Skin of body (tissue), 2 donors: ENCODE results near the gene CEP112. TPM values are rescaled to one million over a fixed set of nuclear protein-coding genes. Genes with fewer than 3 reads are reported as not detected.
A peak's percentile ranks its signal among the peaks of the same experiment; 100 is the strongest.
"Not testable (repeated sequence)": the region's sequence is repeated elsewhere in the genome, so short reads cannot be mapped to it uniquely, and the experiment has no call there.

Source experiments
- DNase-seq: peaks from one replicate; lab custom pipeline; 2025; lab: John Stamatoyannopoulos, UW
- total RNA-seq: library from RNA; depleted of rRNA; stranded (reverse); fragments of >200 nt; gene quantifications from one replicate; pipeline ENCODE4 v1.2.3, GENCODE V29; 2014

CEP112 gene
- total RNA-seq, 1 donor from 2014 or later, result 17.7 TPM

GRCh38 chr17:65837232-65837631 is 354.7 kb downstream of the CEP112 start:
- not testable (repeated sequence) for DNase-seq

- no peak for DNase-seq
Observed at GRCh38 chr17:65833214-65833613, 358.7 kb downstream of the CEP112 start.

GRCh38 chr17:65830356-65830755 is 361.6 kb downstream of the CEP112 start:
- no peak for DNase-seq

GRCh38 chr17:65826577-65826976 is 365.4 kb downstream of the CEP112 start:
- not testable (repeated sequence) for DNase-seq

- peak; percentile 92 for DNase-seq
Observed at GRCh38 chr17:65824901-65825300, 367.0 kb downstream of the CEP112 start.

GRCh38 chr17:65823713-65824112 is 368.2 kb downstream of the CEP112 start:
- no peak for DNase-seq

- DNase-seq, result peak; percentile 77
Observed at GRCh38 chr17:65820811-65821210, 371.1 kb downstream of the CEP112 start.

GRCh38 chr17:65820306-65820705 is 371.6 kb downstream of the CEP112 start:
- no peak for DNase-seq

GRCh38 chr17:65819810-65820209 is 372.1 kb downstream of the CEP112 start:
- no peak for DNase-seq

GRCh38 chr17:65817951-65818350 is 374.0 kb downstream of the CEP112 start:
- no peak for DNase-seq

- DNase-seq, result no peak
Observed at GRCh38 chr17:65814418-65814817, 377.5 kb downstream of the CEP112 start.

- no peak for DNase-seq
Observed at GRCh38 chr17:65813306-65813705, 378.6 kb downstream of the CEP112 start.

- DNase-seq, result no peak
Observed at GRCh38 chr17:65811043-65811442, 380.9 kb downstream of the CEP112 start.

- DNase-seq, result no peak
Observed at GRCh38 chr17:65809366-65809765, 382.6 kb downstream of the CEP112 start.

GRCh38 chr17:65808566-65808965 is 383.4 kb downstream of the CEP112 start:
- DNase-seq, result not testable (repeated sequence)

- DNase-seq, result no peak
Observed at GRCh38 chr17:65807361-65807760, 384.6 kb downstream of the CEP112 start.

GRCh38 chr17:65801513-65801912 is 390.4 kb downstream of the CEP112 start:
- DNase-seq, result no peak

GRCh38 chr17:65800655-65801054 is 391.3 kb downstream of the CEP112 start:
- DNase-seq, result no peak

GRCh38 chr17:65799869-65800268 is 392.1 kb downstream of the CEP112 start:
- DNase-seq, result no peak

GRCh38 chr17:65799454-65799853 is 392.5 kb downstream of the CEP112 start:
- no peak for DNase-seq

GRCh38 chr17:65797809-65798208 is 394.1 kb downstream of the CEP112 start:
- no peak for DNase-seq

GRCh38 chr17:65797101-65797500 is 394.8 kb downstream of the CEP112 start:
- no peak for DNase-seq

- no peak for DNase-seq
Observed at GRCh38 chr17:65794572-65794971, 397.4 kb downstream of the CEP112 start.

- DNase-seq, result no peak
Observed at GRCh38 chr17:65790241-65790640, 401.7 kb downstream of the CEP112 start.
